Measurements from ENCODE around the gene TRIM46. TPM values are rescaled to one million over a fixed set of nuclear protein-coding genes. Genes with fewer than 3 reads are reported as not detected.

The TRIM46 gene
- total and polyA plus RNA-seq, 2 donors from 2014 or later, result 0.28 to 2.1 TPM

DNA sequence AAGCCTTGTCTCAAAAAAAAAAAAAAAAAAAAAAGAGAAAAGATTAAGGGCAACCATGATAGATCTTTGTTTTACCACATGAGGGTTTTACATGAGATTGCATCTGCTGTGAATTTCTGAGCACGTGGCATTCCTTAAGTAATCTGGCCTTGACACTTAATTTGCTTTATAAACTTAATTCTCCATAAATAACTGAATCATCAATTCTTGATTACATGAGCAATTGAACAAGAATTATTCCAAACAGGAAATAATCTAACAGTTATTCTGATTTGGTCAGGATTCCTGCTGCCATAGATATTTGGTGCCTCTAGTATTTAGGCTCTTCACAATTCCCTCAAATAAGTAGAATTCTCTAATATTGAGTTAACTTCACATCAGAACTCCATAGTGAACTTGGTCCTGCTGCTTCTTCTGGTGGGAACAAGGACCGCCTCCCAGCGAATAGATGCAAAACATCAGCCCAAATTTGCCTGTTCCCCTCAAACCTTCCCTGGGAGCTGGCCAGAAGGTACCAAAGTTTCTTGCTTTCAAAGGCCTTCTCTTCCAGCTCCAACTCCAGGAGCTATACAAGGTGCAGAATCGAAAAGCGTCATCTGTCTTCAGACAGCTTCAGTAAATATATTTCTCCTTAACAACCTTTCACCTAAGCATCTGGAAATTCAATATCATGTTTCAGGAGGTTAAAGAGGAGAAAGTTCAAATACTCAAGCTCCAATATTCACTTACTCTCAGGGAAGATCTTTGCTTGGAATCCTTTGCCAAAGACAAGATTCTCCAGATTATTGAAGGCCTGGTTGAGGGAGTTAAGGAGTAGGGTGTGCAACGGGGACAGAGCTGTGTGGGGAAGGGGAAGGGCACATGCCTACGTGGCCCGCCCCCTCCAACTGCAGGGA is 1.6 kb upstream of the TRIM46 start:
- peak overlapping the region; percentile 82 to 94 (median 93) for H3K4me3 ChIP-seq (ENCODE audit: low read length in 3 of 3)
- intact Hi-C loops (cut with DNase I), result loop anchor here (10.0 kb wide), 1 partner anchor 53 kb away; no protein-coding TSS in a partner anchor
- peaks cover 4 to 15% (median 10%) of the 10 kb centered on the region in 3 donors for H3K36me3 ChIP-seq (ENCODE audit: control insufficient read depth in 2 of 3, insufficient read depth in 3 of 3, low read length in 3 of 3)
- H3K27me3 ChIP-seq (ENCODE audit: control insufficient read depth, insufficient read depth, low read length), result no peaks in the 10 kb centered on the region
- H3K9ac ChIP-seq (ENCODE audit: low read length in 3 of 3), result peak overlapping the region; percentile 55 to 92 (median 86)
- DNase-seq (peak in 1 of 5 donors; percentile 18), FAIRE-seq (no peak)
- peaks cover 0 to 22% (median 11%) of the 10 kb centered on the region in 3 donors for H3K4me1 ChIP-seq (ENCODE audit: control insufficient read depth in 2 of 3, insufficient read depth in 2 of 3, low read depth in 1 of 3, low read length in 3 of 3)
- H3K27ac ChIP-seq (ENCODE audit: low read depth in 2 of 2, low read length in 2 of 2), result peak overlapping the region; percentile 92
- TF ChIP-seq, protein P1, sequence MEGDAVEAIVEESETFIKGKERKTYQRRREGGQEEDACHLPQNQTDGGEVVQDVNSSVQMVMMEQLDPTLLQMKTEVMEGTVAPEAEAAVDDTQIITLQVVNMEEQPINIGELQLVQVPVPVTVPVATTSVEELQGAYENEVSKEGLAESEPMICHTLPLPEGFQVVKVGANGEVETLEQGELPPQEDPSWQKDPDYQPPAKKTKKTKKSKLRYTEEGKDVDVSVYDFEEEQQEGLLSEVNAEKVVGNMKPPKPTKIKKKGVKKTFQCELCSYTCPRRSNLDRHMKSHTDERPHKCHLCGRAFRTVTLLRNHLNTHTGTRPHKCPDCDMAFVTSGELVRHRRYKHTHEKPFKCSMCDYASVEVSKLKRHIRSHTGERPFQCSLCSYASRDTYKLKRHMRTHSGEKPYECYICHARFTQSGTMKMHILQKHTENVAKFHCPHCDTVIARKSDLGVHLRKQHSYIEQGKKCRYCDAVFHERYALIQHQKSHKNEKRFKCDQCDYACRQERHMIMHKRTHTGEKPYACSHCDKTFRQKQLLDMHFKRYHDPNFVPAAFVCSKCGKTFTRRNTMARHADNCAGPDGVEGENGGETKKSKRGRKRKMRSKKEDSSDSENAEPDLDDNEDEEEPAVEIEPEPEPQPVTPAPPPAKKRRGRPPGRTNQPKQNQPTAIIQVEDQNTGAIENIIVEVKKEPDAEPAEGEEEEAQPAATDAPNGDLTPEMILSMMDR (IDR thresholded peaks at IDR 0.05; ENCODE audit: borderline replicate concordance, extremely low read depth, insufficient read depth), result no peak
- no peaks in the 10 kb centered on the region for H3K9me3 ChIP-seq (ENCODE audit: control insufficient read depth in 2 of 3, insufficient read depth in 1 of 3, low read length in 3 of 3)

DNA sequence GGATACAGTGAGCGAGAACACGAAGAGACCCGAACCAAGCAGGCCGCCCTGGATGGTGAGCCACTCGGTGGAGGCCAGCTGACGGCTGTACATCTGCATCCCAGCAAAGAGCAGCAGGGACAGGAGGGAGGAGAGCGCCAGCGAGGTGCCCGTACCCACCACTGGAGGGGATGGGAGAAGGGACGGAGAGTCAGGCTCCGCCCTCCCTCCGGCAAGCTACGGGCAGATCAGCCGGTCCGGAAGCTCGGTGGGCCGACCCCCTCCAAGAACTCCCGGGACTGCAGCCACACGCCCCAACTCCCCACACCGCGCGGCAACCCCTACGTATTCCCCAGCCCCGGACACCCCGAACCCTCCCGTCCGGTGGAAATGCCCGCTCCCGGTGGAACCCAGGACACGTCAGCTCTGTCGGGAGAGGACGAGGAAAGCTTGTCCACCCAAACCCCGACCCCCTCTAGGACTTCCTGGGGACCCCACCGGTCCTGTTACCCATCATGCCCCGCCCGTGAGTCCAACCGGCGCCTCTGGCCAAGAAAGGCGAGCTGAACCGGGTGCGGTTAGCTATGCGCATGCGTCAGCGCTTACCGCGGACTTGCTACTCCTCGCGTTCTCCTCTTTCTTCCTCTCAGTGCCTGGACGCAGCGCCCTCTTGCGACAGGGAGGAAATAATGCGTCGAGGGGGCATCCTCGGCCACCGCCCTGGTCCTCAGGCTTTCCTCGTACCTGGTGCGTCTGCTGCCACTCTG is 744 bp upstream of the TRIM46 start, which contains the start of gene KRTCAP2:
TSS of gene KRTCAP2 (minus strand) at position 573 of the 746 bp plus-strand sequence. CDS start at position 493, 80 bp downstream.
- TF ChIP-seq, protein P1 (IDR thresholded peaks at IDR 0.05; ENCODE audit: borderline replicate concordance, extremely low read depth, insufficient read depth), result peak; percentile 97
- intact Hi-C loops (cut with DNase I), result loop anchor here (10.0 kb wide), 1 partner anchor 52 kb away; no protein-coding TSS in a partner anchor
- Histone ChIP-seq H3K9ac (ENCODE audit: low read length in 3 of 3) (peak within 1 kb of the TSS; percentile 55 to 92 (median 86)), H3K36me3 (ENCODE audit: control insufficient read depth in 2 of 3, insufficient read depth in 3 of 3, low read length in 3 of 3) (peaks cover 4 to 15% (median 10%) of the 10 kb centered on the region in 3 donors), H3K27ac (ENCODE audit: low read depth in 2 of 2, low read length in 2 of 2) (peak within 1 kb of the TSS; percentile 92), H3K4me3 (ENCODE audit: low read length in 3 of 3) (peak within 1 kb of the TSS; percentile 82 to 94 (median 93)), H3K9me3 (ENCODE audit: control insufficient read depth in 2 of 3, insufficient read depth in 1 of 3, low read length in 3 of 3) (no peaks in the 10 kb centered on the region), H3K27me3 (ENCODE audit: control insufficient read depth, insufficient read depth, low read length) (no peaks in the 10 kb centered on the region), H3K4me1 (ENCODE audit: control insufficient read depth in 2 of 3, insufficient read depth in 2 of 3, low read depth in 1 of 3, low read length in 3 of 3) (peaks cover 0 to 19% (median 10%) of the 10 kb centered on the region in 3 donors)
- FAIRE-seq, result no peak
- peak; percentile 96 to 98 (median 98) for DNase-seq

DNA sequence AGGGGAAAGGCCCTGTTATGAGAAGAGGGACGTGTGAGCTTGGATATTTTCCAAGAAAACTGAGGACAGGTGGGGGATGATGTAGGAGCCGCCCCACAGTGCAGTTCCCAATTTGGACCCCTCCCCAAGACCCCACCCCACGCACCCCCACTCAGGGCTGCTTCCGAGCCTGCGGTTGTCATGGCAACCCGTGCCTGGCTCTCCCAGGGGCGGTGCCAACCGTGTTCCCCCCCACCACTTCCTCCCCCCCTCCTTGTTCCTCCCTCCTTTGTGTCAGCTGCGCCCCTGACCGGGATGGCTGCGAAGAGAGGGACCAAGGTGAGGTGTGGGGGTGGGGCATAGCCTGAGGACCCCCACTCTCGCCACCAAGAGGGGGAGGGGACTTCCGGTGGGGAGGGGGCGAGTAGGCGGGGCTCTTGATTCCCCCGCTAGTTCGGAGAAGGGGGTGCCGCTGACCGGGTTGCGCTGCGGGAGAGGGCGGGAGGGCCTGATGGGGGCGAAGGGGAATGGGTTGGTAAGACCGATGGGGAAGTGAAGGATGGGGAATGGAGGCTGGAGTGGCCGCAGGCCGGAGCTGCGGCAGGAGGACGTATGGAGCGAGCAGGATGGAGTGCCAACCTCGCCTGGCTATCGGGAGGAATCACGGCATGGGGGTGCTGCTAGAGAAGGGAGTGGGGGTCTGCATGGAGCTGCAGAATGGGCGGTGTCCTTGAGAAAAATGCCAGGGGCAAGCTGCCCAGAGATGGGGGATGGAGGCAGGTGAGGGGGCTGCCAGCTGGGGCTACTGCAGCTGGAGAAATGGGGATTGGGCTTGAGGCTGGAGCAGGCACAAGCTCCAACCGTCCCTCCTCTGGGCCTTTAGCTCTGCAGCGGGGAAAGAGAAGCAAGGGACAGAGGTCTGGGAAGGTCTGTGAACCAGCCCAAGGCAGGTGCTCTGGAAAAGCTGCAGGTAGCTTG is 953 bp downstream of the TRIM46 start:
- no peaks in the 10 kb centered on the region for H3K9me3 ChIP-seq (ENCODE audit: control insufficient read depth in 2 of 3, insufficient read depth in 1 of 3, low read length in 3 of 3)
- H3K4me3 ChIP-seq (ENCODE audit: low read length in 3 of 3), result peak overlapping the region in 1 of 3 donors; percentile 33
- FAIRE-seq, result no peak
- H3K27ac ChIP-seq (ENCODE audit: low read depth in 2 of 2, low read length in 2 of 2), result no peak overlapping the region
- DNase-seq, result peak; percentile 45 to 90 (median 61)
- peak overlapping the region in 1 of 3 donors; percentile 15 for H3K9ac ChIP-seq (ENCODE audit: low read length in 3 of 3)
- no peaks in the 10 kb centered on the region for H3K27me3 ChIP-seq (ENCODE audit: control insufficient read depth, insufficient read depth, low read length)
- intact Hi-C loops (cut with DNase I), result loop anchor here (10.0 kb wide), 1 partner anchor 50 kb away; no protein-coding TSS in a partner anchor
- TF ChIP-seq, protein P1 (IDR thresholded peaks at IDR 0.05; ENCODE audit: borderline replicate concordance, extremely low read depth, insufficient read depth), result no peak
- peaks cover 0 to 19% (median 10%) of the 10 kb centered on the region in 3 donors for H3K4me1 ChIP-seq (ENCODE audit: control insufficient read depth in 2 of 3, insufficient read depth in 2 of 3, low read depth in 1 of 3, low read length in 3 of 3)
- peaks cover 0 to 5% (median 2%) of the 10 kb centered on the region in 3 donors for H3K36me3 ChIP-seq (ENCODE audit: control insufficient read depth in 2 of 3, insufficient read depth in 3 of 3, low read length in 3 of 3)
